Chondrocyte (in vitro differentiated cells): ENCODE data around the gene WWC1. TPM values are rescaled to one million over a fixed set of nuclear protein-coding genes. Genes with fewer than 3 reads are reported as not detected.

ENCODE experiments used
- DNase-seq: peaks from one replicate; pipeline ENCODE4 v3.0.0; 2021; ENCODE audit warnings: mixed read lengths, low spot score
- H3K27ac Mint-ChIP-seq: one replicate; pipeline ENCODE4 v1.8.0; 2021; ENCODE audit warnings: mild to moderate bottlenecking, moderate library complexity, mixed read lengths; ENCODE audit not compliant: unreplicated experiment
- H3K27me3 Mint-ChIP-seq: 2 replicates; pipeline ENCODE4 v1.8.0; 2021; ENCODE audit warnings: low read depth, mixed read lengths
- H3K36me3 Mint-ChIP-seq: 2 replicates; pipeline ENCODE4 v1.8.0; 2021; ENCODE audit warnings: low read depth, mixed read lengths
- H3K4me1 Mint-ChIP-seq: 2 replicates; pipeline ENCODE4 v1.8.0; 2021; ENCODE audit warnings: low read depth, mild to moderate bottlenecking, mixed read lengths
- H3K4me3 Mint-ChIP-seq: one replicate; pipeline ENCODE4 v1.8.0; 2021; ENCODE audit warnings: mild to moderate bottlenecking, moderate library complexity, mixed read lengths; ENCODE audit not compliant: unreplicated experiment
- H3K9me3 Mint-ChIP-seq: 2 replicates; pipeline ENCODE4 v1.8.0; 2021; ENCODE audit warnings: low read depth, mixed read lengths
- CTCF ChIP-seq: fragments of 200-600 bp; sonication (generic); IDR thresholded peaks from 2 replicates; pipeline ENCODE4 v1.5.0; 2021; ENCODE audit warnings: antibody characterized with exemption, mild to moderate bottlenecking, moderate library complexity
- total RNA-seq: library from RNA; stranded (reverse); gene quantifications from 3 replicates; pipeline ENCODE4 v1.2.1, GENCODE V29; 2021

The WWC1 gene
- total RNA-seq, 1 donor from 2014 or later: 2.1 TPM

GRCh38 chr5:168260353-168261226, 30.9 kb upstream of the WWC1 start:
- Mint-ChIP-seq H3K9me3 (peaks cover 6% of the 10 kb centered on the region), H3K27ac (no peak overlapping the region), H3K36me3 (peaks cover 2% of the 10 kb centered on the region), H3K27me3 (no peaks in the 10 kb centered on the region), H3K4me1 (no peaks in the 10 kb centered on the region), H3K4me3 (no peak overlapping the region)
- DNase-seq: no peak
- no peak for TF ChIP-seq CTCF

- TF ChIP-seq CTCF: no peak
- no peak overlapping the region for H3K27ac Mint-ChIP-seq
- peaks cover 6% of the 10 kb centered on the region for H3K9me3 Mint-ChIP-seq
- H3K4me3 Mint-ChIP-seq: no peak overlapping the region
- no peaks in the 10 kb centered on the region for H3K4me1 Mint-ChIP-seq
- no peaks in the 10 kb centered on the region for H3K27me3 Mint-ChIP-seq
- no peak for DNase-seq
- H3K36me3 Mint-ChIP-seq: peaks cover 2% of the 10 kb centered on the region
Measured at GRCh38 chr5:168261227-168261571, 30.2 kb upstream of the WWC1 start.

- Mint-ChIP-seq H3K27ac (no peak overlapping the region), H3K27me3 (no peaks in the 10 kb centered on the region), H3K36me3 (peaks cover 2% of the 10 kb centered on the region), H3K9me3 (peaks cover 6% of the 10 kb centered on the region), H3K4me3 (no peak overlapping the region), H3K4me1 (no peaks in the 10 kb centered on the region)
- TF ChIP-seq CTCF: no peak
- no peak for DNase-seq
Measured at GRCh38 chr5:168262042-168262743, 29.3 kb upstream of the WWC1 start.

- Mint-ChIP-seq H3K9me3 (peaks cover 6% of the 10 kb centered on the region), H3K36me3 (peaks cover 2% of the 10 kb centered on the region), H3K27ac (no peak overlapping the region), H3K27me3 (no peaks in the 10 kb centered on the region), H3K4me1 (no peaks in the 10 kb centered on the region), H3K4me3 (no peak overlapping the region)
- no peak for DNase-seq
- no peak for TF ChIP-seq CTCF
Measured at GRCh38 chr5:168263121-168263520, 28.3 kb upstream of the WWC1 start.

GRCh38 chr5:168266016-168266415, 25.4 kb upstream of the WWC1 start:
- Mint-ChIP-seq H3K36me3 (peaks cover 2% of the 10 kb centered on the region), H3K27me3 (peaks cover 2% of the 10 kb centered on the region), H3K9me3 (no peaks in the 10 kb centered on the region), H3K4me1 (peaks cover 12% of the 10 kb centered on the region), H3K4me3 (no peak overlapping the region), H3K27ac (no peak overlapping the region)
- no peak for TF ChIP-seq CTCF
- DNase-seq: no peak
